ENCODE results near the gene CIBAR2. TPM values are rescaled to one million over a fixed set of nuclear protein-coding genes. Genes with fewer than 3 reads are reported as not detected.

Gene CIBAR2
- total RNA-seq, 2 experiments from 2014 or later, result not detected

DNA sequence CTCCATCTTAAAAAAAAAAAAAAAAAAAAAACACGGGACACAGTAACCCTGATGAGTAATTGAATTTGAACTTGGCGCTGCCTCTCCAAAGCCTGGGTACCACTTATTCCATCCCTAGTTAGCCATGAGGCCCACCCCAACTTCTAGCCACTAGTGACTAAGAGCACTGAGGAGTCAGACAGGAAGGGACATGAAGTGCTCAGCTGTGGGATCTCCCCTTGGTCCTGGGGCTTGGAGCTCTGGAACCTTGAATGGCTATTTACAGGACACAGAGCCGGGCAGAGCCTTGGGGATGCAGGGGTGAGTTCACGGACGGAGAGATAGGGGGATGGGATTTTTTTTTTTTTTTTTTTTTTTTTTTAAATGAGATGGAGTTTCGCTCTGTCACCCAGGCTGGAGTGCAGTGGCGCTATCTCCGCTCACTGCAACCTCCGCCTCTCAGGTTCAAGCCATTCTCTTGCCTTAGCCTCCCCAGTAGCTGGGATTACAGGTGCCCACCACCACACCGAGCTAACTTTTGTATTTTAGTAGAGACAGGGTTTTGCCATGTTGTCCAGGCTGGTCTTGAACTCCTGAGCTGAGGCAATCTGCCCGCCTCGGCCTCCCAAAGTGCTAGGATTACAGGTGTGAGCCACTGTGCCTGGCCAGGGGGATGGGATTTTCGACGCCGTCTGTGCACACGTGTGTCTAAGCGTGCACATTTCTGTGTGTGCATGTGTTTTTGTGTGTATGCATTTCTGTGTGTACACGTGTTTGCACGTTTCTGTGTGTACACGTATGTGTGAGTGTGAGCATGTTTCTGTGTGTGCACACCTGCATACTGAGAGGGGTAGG, 20.4 kb upstream of the CIBAR2 start:
- Histone ChIP-seq H3K36me3 (ENCODE audit: insufficient read depth, low read length) (no peaks in the 10 kb centered on the region), H3K27ac (ENCODE audit: low read depth in 1 of 2, low read length in 2 of 2) (no peak overlapping the region), H3K4me3 (ENCODE audit: low read length) (no peak overlapping the region), H3K9me3 (ENCODE audit: control insufficient read depth in 1 of 2, insufficient read depth in 1 of 2, low read length in 2 of 2) (peaks cover 0 to 12% of the 10 kb centered on the region in 2 experiments), H3K27me3 (ENCODE audit: control insufficient read depth in 1 of 2, insufficient read depth in 2 of 2, low read length in 2 of 2) (peaks cover 8 to 16% of the 10 kb centered on the region in 2 experiments), H3K4me1 (ENCODE audit: insufficient read depth, low read length) (peaks cover 23% of the 10 kb centered on the region)
- no peak for DNase-seq
- Mint-ChIP-seq H3K27ac (no peak overlapping the region), H3K27me3 (peaks cover 11% of the 10 kb centered on the region), H3K4me1 (ENCODE audit: low read depth) (no peaks in the 10 kb centered on the region), H3K4me3 (no peak overlapping the region), H3K36me3 (ENCODE audit: low read depth) (no peaks in the 10 kb centered on the region), H3K9me3 (no peaks in the 10 kb centered on the region)
- intact Hi-C loops (cut with DNase I, micrococcal nuclease), result no loop called here
- ChIA-PET POLR2A (no interaction called here), CTCF (no interaction called here)
- TF ChIP-seq, protein P1, sequence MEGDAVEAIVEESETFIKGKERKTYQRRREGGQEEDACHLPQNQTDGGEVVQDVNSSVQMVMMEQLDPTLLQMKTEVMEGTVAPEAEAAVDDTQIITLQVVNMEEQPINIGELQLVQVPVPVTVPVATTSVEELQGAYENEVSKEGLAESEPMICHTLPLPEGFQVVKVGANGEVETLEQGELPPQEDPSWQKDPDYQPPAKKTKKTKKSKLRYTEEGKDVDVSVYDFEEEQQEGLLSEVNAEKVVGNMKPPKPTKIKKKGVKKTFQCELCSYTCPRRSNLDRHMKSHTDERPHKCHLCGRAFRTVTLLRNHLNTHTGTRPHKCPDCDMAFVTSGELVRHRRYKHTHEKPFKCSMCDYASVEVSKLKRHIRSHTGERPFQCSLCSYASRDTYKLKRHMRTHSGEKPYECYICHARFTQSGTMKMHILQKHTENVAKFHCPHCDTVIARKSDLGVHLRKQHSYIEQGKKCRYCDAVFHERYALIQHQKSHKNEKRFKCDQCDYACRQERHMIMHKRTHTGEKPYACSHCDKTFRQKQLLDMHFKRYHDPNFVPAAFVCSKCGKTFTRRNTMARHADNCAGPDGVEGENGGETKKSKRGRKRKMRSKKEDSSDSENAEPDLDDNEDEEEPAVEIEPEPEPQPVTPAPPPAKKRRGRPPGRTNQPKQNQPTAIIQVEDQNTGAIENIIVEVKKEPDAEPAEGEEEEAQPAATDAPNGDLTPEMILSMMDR (IDR thresholded peaks at IDR 0.05), result no peak
- no peak for ATAC-seq (ENCODE audit: poor library complexity)

DNA sequence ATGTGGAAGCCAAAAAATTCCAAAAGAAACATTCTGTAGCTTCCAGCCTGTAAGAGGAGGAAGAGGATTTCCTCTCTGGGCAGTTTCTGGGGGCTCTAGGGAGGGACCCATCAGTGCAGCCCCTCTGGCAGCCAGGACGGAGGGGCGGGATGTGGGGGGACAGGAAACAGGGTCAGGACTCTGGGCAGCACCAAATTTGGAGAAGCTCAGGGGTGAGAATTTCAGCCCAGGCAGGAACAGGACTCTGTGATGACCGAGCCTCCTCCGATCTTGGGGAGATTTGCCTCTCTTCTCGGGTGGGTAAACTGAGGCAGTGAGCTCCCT, 18.4 kb upstream of the CIBAR2 start:
- POLR2A ChIA-PET, result no interaction called here
- H3K27ac ChIP-seq (ENCODE audit: low read depth in 1 of 2, low read length in 2 of 2), result no peak overlapping the region
- intact Hi-C loops (cut with DNase I, micrococcal nuclease), result no loop called here

DNA sequence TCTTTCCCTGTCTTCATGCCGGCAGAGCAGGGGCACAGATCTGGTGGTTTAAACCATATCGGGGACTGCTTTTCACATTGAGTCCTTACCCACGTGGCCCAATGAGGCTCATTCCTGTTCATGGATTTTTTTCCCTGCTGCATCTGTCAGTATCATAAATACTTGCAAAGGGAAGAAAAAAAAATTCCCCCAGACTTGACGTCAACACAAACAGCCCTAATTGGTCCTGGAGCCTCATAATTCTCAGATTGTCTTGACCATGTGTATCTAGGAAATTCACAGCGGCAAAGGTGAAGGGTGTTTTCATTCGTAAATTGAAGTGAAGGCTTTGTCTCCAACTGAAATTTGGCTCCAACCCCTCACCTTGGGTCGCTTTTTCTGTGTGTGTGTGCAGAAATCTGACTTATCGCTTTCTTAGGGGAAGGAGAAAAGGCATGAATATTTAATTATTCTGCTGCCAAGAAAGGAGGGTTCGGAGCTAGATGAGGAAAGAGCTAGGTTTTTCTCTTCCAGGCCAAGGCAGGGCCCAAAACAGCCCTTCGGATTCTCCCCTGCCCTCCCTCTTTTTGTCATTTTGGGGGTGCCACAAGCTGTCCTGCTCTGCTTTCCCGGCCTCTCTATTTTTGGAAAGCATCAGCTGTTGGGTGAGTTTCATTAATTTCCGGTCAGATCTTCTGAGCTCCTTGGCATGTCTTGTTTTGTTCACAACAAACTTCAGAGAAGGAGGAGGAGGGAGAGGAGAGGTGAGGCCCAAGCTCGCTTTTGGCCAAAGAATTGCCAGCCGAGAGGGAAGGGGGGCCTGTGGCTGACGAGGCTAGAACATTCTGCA, 17.8 kb upstream of the CIBAR2 start:
- ATAC-seq (ENCODE audit: poor library complexity), result no peak

More for the DNA sequence above, 18.4 kb upstream of the CIBAR2 start:
- no peak overlapping the region for H3K4me3 Mint-ChIP-seq
- H3K27me3 ChIP-seq (ENCODE audit: control insufficient read depth in 1 of 2, insufficient read depth in 2 of 2, low read length in 2 of 2), result no peaks in the 10 kb centered on the region
- CTCF ChIA-PET, result no interaction called here
- H3K9me3 ChIP-seq (ENCODE audit: control insufficient read depth in 1 of 2, insufficient read depth in 1 of 2, low read length in 2 of 2), result no peaks in the 10 kb centered on the region
- no peak overlapping the region for H3K27ac Mint-ChIP-seq
- H3K36me3 ChIP-seq (ENCODE audit: insufficient read depth, low read length), result no peaks in the 10 kb centered on the region
- ATAC-seq (ENCODE audit: poor library complexity) (no peak), DNase-seq (no peak)
- H3K4me3 ChIP-seq (ENCODE audit: low read length), result no peak overlapping the region
- H3K36me3 Mint-ChIP-seq (ENCODE audit: low read depth), result no peaks in the 10 kb centered on the region
- no peaks in the 10 kb centered on the region for H3K9me3 Mint-ChIP-seq
- TF ChIP-seq, protein P1 (IDR thresholded peaks at IDR 0.05), result no peak
- no peaks in the 10 kb centered on the region for H3K27me3 Mint-ChIP-seq
- H3K4me1 ChIP-seq (ENCODE audit: insufficient read depth, low read length), result peaks cover 13% of the 10 kb centered on the region
- H3K4me1 Mint-ChIP-seq (ENCODE audit: low read depth), result peaks cover 5% of the 10 kb centered on the region

More for the DNA sequence above, 17.8 kb upstream of the CIBAR2 start:
- no peak overlapping the region for H3K4me3 Mint-ChIP-seq
- no peaks in the 10 kb centered on the region for H3K9me3 ChIP-seq (ENCODE audit: control insufficient read depth in 1 of 2, insufficient read depth in 1 of 2, low read length in 2 of 2)
- no peak overlapping the region for H3K27ac ChIP-seq (ENCODE audit: low read depth in 1 of 2, low read length in 2 of 2)
- H3K4me1 Mint-ChIP-seq (ENCODE audit: low read depth), result peaks cover 5% of the 10 kb centered on the region
- no peak overlapping the region for H3K27ac Mint-ChIP-seq
- H3K27me3 Mint-ChIP-seq, result no peaks in the 10 kb centered on the region
- intact Hi-C loops (cut with DNase I, micrococcal nuclease), result no loop called here
- H3K4me1 ChIP-seq (ENCODE audit: insufficient read depth, low read length), result peaks cover 11% of the 10 kb centered on the region
- H3K9me3 Mint-ChIP-seq, result no peaks in the 10 kb centered on the region
- H3K4me3 ChIP-seq (ENCODE audit: low read length), result no peak overlapping the region
- H3K36me3 ChIP-seq (ENCODE audit: insufficient read depth, low read length), result no peaks in the 10 kb centered on the region
- H3K27me3 ChIP-seq (ENCODE audit: control insufficient read depth in 1 of 2, insufficient read depth in 2 of 2, low read length in 2 of 2), result no peaks in the 10 kb centered on the region
- H3K36me3 Mint-ChIP-seq (ENCODE audit: low read depth), result no peaks in the 10 kb centered on the region
- CTCF ChIA-PET, result no interaction called here
- TF ChIP-seq, protein P1 (IDR thresholded peaks at IDR 0.05), result no peak
- POLR2A ChIA-PET, result no interaction called here
- DNase-seq, result no peak
